Smooth muscle cell of the pulmonary artery (primary cell): ENCODE data around the gene ZNF878. TPM values are rescaled to one million over a fixed set of nuclear protein-coding genes. Genes with fewer than 3 reads are reported as not detected.

Source experiments
- total RNA-seq: library from RNA; depleted of rRNA; stranded (reverse); fragments of >200 nt; gene quantifications from 2 replicates; pipeline ENCODE4 v1.2.3, GENCODE V29; 2014

Gene ZNF878
- total RNA-seq = 0.07 and 0.20 TPM in 2 replicates

DNA sequence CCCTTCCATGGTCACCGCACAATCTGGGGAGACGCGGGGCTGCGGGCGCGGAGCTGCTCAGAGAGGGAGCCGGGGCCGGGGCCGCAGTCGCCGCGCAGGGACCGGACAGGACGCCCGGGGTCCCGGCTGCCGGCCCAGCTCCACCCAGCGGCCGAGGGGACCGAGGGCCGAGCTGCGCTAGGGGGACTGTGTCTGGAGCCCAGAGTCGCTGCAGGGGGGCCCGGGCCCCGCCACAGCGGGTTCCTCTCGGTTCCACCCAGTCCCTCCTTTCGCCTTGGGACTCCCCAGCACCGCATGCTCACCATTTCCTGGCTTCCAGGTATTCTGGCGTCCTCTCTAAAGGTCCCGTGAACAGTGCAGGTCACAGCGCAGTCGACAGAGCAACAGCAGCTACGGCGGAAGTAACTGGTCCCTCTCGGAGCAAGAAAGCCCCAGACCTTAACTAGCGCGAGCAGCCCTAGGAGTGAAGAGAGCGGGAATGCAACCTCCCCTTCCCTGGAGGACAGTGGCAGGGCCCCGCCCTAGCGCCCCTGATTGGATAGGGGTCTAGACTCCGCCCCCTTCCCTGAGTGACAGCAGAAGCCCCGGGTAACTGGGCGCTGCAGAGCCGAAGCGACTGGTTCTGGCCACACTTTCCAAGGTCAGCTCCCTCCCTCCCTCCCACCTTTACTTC lies at the start of gene ZNF878:
TSS of gene ZNF878 (minus strand) at position 465 of the 673 bp plus-strand sequence. CDS start at position 305, 160 bp downstream.

DNA sequence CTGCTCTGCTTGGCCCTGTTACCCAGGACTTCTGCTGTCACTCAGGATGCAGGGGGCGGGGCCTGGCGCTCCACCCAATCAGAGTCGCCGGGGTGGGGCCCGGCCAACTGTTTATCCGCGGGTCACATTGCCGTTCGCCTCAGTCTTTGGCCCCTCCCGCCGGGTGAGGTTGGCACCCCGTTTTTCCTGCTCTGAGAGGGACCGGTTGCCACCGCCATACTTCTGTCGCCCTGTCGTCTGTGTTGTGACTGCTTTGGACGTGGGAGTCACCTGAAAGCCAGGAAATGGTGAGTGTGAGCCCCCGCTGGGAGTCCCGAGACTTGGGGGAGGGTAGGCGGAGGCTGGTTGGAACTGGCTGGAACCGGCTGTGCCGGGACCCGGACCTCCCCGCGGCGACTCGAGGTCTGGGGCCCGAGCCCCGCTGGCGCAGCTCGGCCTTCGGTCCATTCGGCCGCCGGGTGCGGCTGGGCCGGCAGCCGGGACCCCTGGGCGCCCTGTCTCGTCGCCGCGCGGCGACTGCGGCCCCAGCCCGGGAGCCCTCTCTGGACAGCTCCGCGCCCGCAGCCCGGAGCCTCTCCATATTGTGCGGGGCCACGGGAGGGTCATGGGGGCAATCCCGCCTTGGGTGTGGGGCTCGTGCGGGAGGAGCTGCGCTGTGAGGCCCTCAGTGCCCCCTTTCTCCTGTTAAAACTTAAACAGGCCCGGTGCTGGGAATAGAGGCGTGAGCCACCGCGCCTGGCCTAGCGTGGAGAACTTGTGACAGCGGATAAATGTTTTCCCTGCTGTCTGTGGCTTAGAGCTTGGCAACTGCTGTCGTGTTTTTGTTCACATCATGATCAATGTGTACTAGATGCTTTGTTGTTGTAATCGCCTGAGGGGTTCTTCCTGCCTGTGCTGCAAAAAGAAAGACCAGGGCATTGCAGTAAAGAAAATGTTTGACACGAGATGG lies 12.1 kb upstream of the ZNF878 start, which contains the start of gene ZNF844:
TSS of gene ZNF844 (plus strand) at position 142 of the 949 bp plus-strand sequence. CDS start at position 285, 143 bp downstream.

DNA sequence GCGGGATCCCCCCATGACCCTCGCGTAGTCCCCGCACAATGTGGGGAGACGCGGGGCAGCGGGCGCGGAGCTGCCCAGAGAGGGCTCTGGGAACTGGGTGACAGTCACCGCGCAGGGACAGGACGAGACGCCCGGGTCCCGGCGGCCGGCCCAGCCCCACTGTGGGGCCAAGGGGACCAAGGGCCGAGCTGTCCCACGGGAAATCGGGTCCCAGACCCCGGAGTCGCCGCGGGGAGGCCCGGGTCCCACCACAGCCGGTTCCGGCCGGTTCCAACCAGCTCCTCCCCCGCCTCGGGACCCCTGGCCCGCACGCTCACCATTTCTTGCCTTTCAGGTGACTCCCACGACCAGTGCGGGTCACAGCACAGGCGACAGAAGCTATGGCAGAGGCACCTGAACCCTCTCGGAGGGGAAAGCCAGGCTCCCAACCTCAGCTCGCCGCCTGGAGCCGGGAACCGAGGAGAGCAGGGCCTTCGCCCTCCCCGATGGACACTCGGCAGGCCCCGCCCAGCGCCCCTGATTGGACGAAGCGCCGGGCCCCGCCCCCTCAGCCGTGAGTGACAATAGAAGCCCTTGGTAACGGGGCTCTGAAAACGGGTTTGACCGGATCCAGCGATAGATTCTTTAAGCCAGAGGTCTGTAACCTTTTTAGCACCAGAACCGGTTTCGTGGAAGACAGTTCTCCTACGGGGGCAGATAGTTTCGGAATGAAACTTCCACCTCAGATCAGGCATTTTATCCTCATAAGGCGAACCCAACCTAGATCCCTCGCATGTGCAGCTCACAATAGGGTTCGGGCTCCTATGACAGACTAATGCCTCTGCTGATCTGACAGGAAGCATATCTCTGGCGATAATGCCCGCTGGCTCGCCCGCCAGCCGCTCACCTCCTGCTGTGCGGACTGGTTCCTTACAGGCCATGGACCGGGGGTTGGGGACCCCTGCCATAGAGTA lies 17.3 kb downstream of the ZNF878 start, which contains the start of gene ZNF433:
TSS of gene ZNF433 (minus strand) at position 460 of the 953 bp plus-strand sequence. CDS start at position 320, 140 bp downstream.

Other genes starting within 250 kb of the ZNF878 start
- gene ZNF440, start 238.7 kb downstream of the ZNF878 start, total RNA-seq = 7.7 and 8.7 TPM in 2 replicates
- 6.5 and 7.5 TPM in 2 replicates for gene ZNF439, start 204.2 kb downstream of the ZNF878 start, total RNA-seq
- 5.2 and 7.1 TPM in 2 replicates for gene ZNF69, start 165.2 kb downstream of the ZNF878 start, total RNA-seq
- 6.4 and 7.0 TPM in 2 replicates for gene ZNF700, start 127.9 kb downstream of the ZNF878 start, total RNA-seq
- gene ZNF763, start 87.9 kb downstream of the ZNF878 start, total RNA-seq = 1.1 and 1.7 TPM in 2 replicates
- 3.4 and 4.5 TPM in 2 replicates for gene ZNF433, start 17.3 kb downstream of the ZNF878 start, total RNA-seq
- gene ZNF844, start 11.8 kb upstream of the ZNF878 start, total RNA-seq = 8.8 and 11.3 TPM in 2 replicates
- 4.6 and 5.5 TPM in 2 replicates for gene ZNF20, start 87.4 kb upstream of the ZNF878 start, total RNA-seq
- gene ZNF625, start 103.8 kb upstream of the ZNF878 start, total RNA-seq = 9.2 and 9.3 TPM in 2 replicates
- gene ZNF136, start 110.1 kb upstream of the ZNF878 start, total RNA-seq = 6.6 and 7.4 TPM in 2 replicates
- gene ZNF44, start 241.9 kb upstream of the ZNF878 start, total RNA-seq = 8.0 and 8.4 TPM in 2 replicates